DMS 273 (cell line): Measurements from ENCODE around the gene APOA5.
"Not testable (repeated sequence)": the region's sequence is repeated elsewhere in the genome, so short reads cannot be mapped to it uniquely, and the experiment has no call there.

Experiments used
- DNase-seq: peaks from one replicate; lab custom pipeline; 2025; ENCODE audit not compliant: unreplicated experiment; lab: John Stamatoyannopoulos, UW

The APOA5 gene

GRCh38 chr11:116827461-116827860 lies 35.8 kb upstream of the APOA5 start:
- no peak for DNase-seq

GRCh38 chr11:116826751-116827431 lies 35.2 kb upstream of the APOA5 start:
- no peak for DNase-seq

- DNase-seq = no peak
Measured at GRCh38 chr11:116825854-116826750, 34.4 kb upstream of the APOA5 start.

- no peak for DNase-seq
Measured at GRCh38 chr11:116825434-116825833, 33.8 kb upstream of the APOA5 start.

GRCh38 chr11:116823031-116823843 lies 31.6 kb upstream of the APOA5 start, which contains the start of gene APOA4:
Gene APOA4 (minus strand): TSS chr11:116823304. CDS start chr11:116823191, 113 bp downstream.
- no peak for DNase-seq

- DNase-seq = no peak
Measured at GRCh38 chr11:116822575-116822974, 30.9 kb upstream of the APOA5 start.

- no peak for DNase-seq
Measured at GRCh38 chr11:116821050-116821918, 29.6 kb upstream of the APOA5 start.

- no peak for DNase-seq
Measured at GRCh38 chr11:116819049-116819448, 27.4 kb upstream of the APOA5 start.

- no peak for DNase-seq
Measured at GRCh38 chr11:116814502-116814901, 22.8 kb upstream of the APOA5 start.

- no peak for DNase-seq
Measured at GRCh38 chr11:116813781-116814471, 22.2 kb upstream of the APOA5 start.

GRCh38 chr11:116813170-116813569 lies 21.5 kb upstream of the APOA5 start:
- DNase-seq = no peak

GRCh38 chr11:116812109-116812508 lies 20.4 kb upstream of the APOA5 start:
- DNase-seq = no peak

- DNase-seq = no peak
Measured at GRCh38 chr11:116811194-116811593, 19.5 kb upstream of the APOA5 start.

GRCh38 chr11:116808262-116809175 lies 16.8 kb upstream of the APOA5 start:
- no peak for DNase-seq

- no peak for DNase-seq
Measured at GRCh38 chr11:116807601-116808261, 16.1 kb upstream of the APOA5 start.

- no peak for DNase-seq
Measured at GRCh38 chr11:116804001-116804400, 12.3 kb upstream of the APOA5 start.

GRCh38 chr11:116801662-116802061 lies 10.0 kb upstream of the APOA5 start:
- not testable (repeated sequence) for DNase-seq

- DNase-seq = no peak
Measured at GRCh38 chr11:116800610-116801009, 8.9 kb upstream of the APOA5 start.
